Activated CD4-positive, alpha-beta T cell treated with anti-CD3 and anti-CD28 coated beads, Interleukin-2, amount 10 ng/mL, durations not matched to agents 7 days and 5 days (primary cell): Measurements from ENCODE around the gene SLC26A8. TPM values are rescaled to one million over a fixed set of nuclear protein-coding genes. Genes with fewer than 3 reads are reported as not detected.
"Not testable (repeated sequence)": the region's sequence is repeated elsewhere in the genome, so short reads cannot be mapped to it uniquely, and the experiment has no call there.

Source experiments
- CTCF ChIA-PET: fragments of 350-600 bp; sonication (Branson Sonifier 250); formaldehyde crosslinking; loops from one replicate; lab custom pipeline; 2021; ENCODE audit warnings: antibody characterized with exemption; lab: Charles Lee
- POLR2A ChIA-PET: fragments of 350-600 bp; sonication (Branson Sonifier 250); formaldehyde crosslinking; loops from one replicate; lab custom pipeline; 2021; ENCODE audit warnings: antibody characterized with exemption; lab: Charles Lee
- DNase-seq: peaks from one replicate; pipeline ENCODE4 v3.0.0-alpha.2; 2020
- H3K27ac Mint-ChIP-seq: one replicate; pipeline ENCODE4 v1.8.0; 2021; ENCODE audit warnings: mild to moderate bottlenecking, moderate library complexity, mixed read lengths
- H3K27me3 Mint-ChIP-seq: one replicate; pipeline ENCODE4 v1.8.0; 2021; ENCODE audit warnings: mixed read lengths
- H3K36me3 Mint-ChIP-seq: one replicate; pipeline ENCODE4 v1.8.0; 2021; ENCODE audit warnings: low read depth, mixed read lengths
- H3K4me1 Mint-ChIP-seq: one replicate; pipeline ENCODE4 v1.8.0; 2021; ENCODE audit warnings: mixed read lengths
- H3K4me3 Mint-ChIP-seq: one replicate; pipeline ENCODE4 v1.8.0; 2021; ENCODE audit warnings: mild to moderate bottlenecking, moderate library complexity, mixed read lengths
- H3K9me3 Mint-ChIP-seq: one replicate; pipeline ENCODE4 v1.8.0; 2021; ENCODE audit warnings: mixed read lengths
- total RNA-seq, 2 experiments: library from RNA; stranded (reverse); gene quantifications; one replicate each; pipeline ENCODE4 v1.2.3, GENCODE V29; 2021

Gene SLC26A8
- total RNA-seq, 2 experiments from 2014 or later, result not detected

DNA sequence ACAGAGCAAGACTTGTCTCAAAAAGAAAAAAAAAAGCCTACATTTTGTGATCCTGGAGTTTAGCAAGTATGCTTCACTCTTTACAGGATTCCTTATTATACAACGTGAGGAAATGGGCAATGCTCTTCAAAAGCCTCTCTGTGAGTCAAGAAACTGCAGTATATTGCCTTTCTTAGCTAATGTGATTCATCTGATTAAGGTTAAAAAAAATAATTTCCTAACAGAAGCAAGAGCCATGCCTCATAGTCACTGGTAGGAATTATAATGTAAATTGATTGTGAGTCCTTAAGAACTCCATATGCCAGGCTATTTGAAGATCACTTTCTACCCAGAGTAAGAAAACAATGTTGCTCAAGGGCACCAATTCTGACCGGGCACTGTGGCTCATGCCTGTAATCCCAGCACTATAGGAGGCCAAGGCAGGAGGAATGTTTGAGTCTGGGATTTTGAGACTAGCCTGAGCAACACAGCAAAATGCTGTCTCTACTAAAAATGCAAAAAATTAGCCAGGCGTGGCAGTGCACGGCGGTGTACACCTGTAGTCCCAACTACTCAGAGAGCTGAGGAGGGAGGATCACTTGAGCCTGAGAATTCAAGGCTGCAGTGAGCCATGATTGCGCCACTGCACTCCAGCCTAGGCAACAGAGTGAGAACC, 43.3 kb downstream of the SLC26A8 start:
- no peaks in the 10 kb centered on the region for H3K36me3 Mint-ChIP-seq
- no peaks in the 10 kb centered on the region for H3K9me3 Mint-ChIP-seq
- no peak for DNase-seq
- no peak overlapping the region for H3K4me3 Mint-ChIP-seq
- H3K27me3 Mint-ChIP-seq, result peaks cover 16% of the 10 kb centered on the region
- H3K4me1 Mint-ChIP-seq, result no peaks in the 10 kb centered on the region
- POLR2A ChIA-PET, result no interaction called here
- CTCF ChIA-PET, result no interaction called here
- H3K27ac Mint-ChIP-seq, result no peak overlapping the region

DNA sequence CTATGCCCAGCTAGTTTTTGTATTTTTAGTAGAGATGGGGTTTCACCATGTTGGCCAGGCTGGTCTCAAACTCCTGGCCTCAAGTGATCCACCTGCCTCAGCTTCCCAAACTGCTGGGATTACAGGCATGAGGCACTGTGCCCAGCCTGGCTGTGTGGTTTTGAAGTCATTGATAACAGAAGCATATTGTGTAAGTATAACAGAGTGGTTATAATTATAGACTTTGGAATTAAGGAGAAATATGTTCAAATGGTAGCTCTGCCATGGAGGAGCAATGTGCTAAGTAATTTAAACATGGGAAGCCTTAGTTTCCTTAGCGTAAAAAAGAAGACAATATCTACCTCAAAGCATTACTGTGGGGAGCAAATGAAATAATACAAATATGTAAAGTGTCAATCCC, 44.3 kb downstream of the SLC26A8 start:
- H3K4me3 Mint-ChIP-seq, DNase-seq, H3K36me3 Mint-ChIP-seq, POLR2A ChIA-PET, H3K9me3 Mint-ChIP-seq, H3K4me1 Mint-ChIP-seq, H3K27ac Mint-ChIP-seq: not testable (repeated sequence)
- H3K27me3 Mint-ChIP-seq, result peaks cover 14% of the 10 kb centered on the region
- CTCF ChIA-PET, result interaction anchor here (1.3 kb wide), 1 partner anchor 8 kb away, joined by 4 read pairs; no protein-coding TSS in a partner anchor

DNA sequence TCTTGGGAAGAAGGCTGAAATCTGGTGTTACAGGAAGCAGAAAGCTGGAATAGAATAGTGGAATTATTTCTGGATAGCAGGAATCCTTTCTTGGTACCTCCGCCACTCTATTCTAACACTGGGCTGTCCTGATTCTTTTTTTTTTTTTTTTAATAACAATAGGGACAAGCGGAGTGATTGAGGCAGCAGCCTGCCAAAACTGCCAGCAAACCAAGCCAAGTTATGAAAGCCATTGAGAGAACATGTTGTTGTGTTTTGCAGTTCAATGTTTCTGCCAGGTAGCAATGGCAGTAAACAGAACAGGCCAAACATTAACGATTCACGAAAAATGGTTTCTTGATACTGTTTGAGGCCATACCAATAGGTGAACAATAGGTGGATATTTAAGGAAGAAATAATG, 47.1 kb downstream of the SLC26A8 start:
- H3K27me3 Mint-ChIP-seq, result peaks cover 11% of the 10 kb centered on the region
- ChIA-PET POLR2A (no interaction called here), CTCF (interaction anchor here (0.6 kb wide), 1 partner anchor 363 kb away, joined by 3 read pairs; no protein-coding TSS in a partner anchor)
- no peak overlapping the region for H3K4me3 Mint-ChIP-seq
- H3K36me3 Mint-ChIP-seq, result no peaks in the 10 kb centered on the region
- DNase-seq, result no peak
- no peak overlapping the region for H3K27ac Mint-ChIP-seq
- H3K4me1 Mint-ChIP-seq, result peaks cover 5% of the 10 kb centered on the region
- H3K9me3 Mint-ChIP-seq, result no peaks in the 10 kb centered on the region

DNA sequence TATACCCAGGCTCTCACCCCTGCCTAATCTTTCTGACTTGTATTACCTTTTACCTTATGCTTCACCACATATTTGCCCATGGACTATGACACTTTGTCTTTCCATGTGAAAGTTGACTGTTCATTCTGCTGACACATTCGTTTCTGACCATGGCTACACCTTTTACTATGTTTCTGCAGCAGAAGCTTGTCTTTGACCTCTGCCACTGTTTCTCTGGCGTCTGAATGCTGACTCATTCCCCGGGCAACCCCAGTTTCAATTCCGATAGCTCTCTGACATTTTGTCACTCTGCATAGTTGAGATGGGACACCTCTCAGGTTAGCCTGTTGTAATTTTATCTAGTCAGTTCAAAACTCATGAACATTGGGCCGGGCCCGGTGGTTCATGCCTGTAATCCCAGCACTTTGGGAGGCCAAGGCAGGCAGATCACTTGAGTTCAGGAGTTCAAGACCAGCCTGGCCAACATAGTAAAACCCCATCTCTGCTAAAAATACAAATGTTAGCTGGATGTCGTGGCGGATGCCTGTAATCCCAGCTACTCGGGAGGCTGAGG, 50.7 kb downstream of the SLC26A8 start:
- Mint-ChIP-seq H3K4me3 (no peak overlapping the region), H3K36me3 (no peaks in the 10 kb centered on the region), H3K4me1 (peaks cover 5% of the 10 kb centered on the region), H3K27me3 (no peaks in the 10 kb centered on the region), H3K27ac (no peak overlapping the region), H3K9me3 (no peaks in the 10 kb centered on the region)
- POLR2A ChIA-PET, result no interaction called here
- DNase-seq, result peak; percentile 8
- CTCF ChIA-PET, result no interaction called here

DNA sequence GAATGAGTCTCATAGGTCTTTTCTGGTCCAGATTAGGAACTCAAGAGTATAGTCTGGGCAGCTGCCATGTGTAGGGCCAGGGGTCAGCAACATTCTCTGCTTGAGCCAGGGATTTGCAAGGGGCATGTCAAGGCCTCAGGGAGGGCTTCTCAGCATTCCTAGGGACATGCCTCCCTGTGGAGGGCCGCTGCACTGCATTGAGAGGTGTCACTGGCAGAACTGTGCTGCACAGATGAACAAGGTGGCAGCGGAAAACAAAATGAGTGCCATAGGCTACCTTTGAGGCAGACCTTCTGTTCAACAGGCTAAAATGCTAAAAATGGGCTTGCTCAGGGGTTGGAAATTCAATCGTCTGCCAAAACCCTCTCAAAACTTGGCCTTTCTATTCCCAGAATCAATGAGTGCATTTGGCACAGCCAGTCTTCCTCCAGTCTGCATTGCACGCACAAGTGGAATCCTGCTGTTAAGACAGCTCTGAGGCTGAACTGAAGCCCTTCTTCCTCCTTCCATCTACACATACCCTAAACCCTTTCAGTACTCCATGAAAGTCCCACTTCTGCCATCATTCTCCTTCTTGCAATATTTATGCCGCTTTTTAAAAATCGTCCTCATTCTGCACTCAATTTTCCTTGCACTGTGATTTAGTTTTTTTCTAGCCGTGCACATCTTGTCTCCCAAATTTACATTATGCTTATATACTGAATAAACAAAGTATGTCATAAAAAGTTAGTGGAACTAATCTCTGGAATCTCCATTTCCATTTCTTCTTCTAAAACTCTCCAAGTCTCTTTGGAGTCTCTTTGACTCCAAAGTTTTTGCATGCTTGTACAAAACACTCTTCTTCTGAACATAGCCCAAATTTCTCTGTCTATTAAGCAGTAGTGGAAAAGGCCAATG, 51.7 kb downstream of the SLC26A8 start:
- DNase-seq, result no peak
- ChIA-PET CTCF (interaction anchor here (0.6 to 0.7 kb wide), 2 partner anchors 34 to 1180 kb away, joined by 3 read pairs; no protein-coding TSS in a partner anchor), POLR2A (no interaction called here)

DNA sequence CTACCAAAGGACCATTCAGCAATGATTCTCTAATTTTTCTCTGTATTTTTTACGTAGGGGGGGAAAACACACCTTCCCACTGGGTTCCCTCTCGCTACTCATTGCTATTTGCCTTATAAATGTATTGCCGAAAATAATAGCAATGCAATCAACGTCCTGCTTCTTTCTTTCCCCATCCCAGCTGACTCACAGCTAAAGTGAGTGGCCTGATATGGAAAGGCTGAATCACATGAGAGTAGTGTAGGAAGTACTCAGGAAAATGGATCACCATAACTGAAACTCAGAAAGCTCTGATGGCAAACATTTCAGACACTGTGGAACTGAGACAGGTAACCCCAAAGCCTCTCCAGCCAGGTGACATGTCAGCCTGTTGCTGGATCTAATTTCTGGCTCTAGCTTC, 54.3 kb downstream of the SLC26A8 start:
- no peak for DNase-seq
- POLR2A ChIA-PET, result no interaction called here
- peaks cover 5% of the 10 kb centered on the region for H3K4me1 Mint-ChIP-seq
- H3K36me3 Mint-ChIP-seq, result no peaks in the 10 kb centered on the region
- H3K27me3 Mint-ChIP-seq, result peaks cover 4% of the 10 kb centered on the region
- H3K27ac Mint-ChIP-seq, result no peak overlapping the region
- no peak overlapping the region for H3K4me3 Mint-ChIP-seq
- CTCF ChIA-PET, result interaction anchor here (1.1 kb wide), 1 partner anchor 12 kb away, joined by 3 read pairs; no protein-coding TSS in a partner anchor
- no peaks in the 10 kb centered on the region for H3K9me3 Mint-ChIP-seq

More for the DNA sequence above, 51.7 kb downstream of the SLC26A8 start:
- Mint-ChIP-seq H3K36me3 (no peaks in the 10 kb centered on the region), H3K27me3 (no peaks in the 10 kb centered on the region), H3K27ac (no peak overlapping the region), H3K4me1 (peaks cover 5% of the 10 kb centered on the region), H3K9me3 (no peaks in the 10 kb centered on the region), H3K4me3 (no peak overlapping the region)

DNA sequence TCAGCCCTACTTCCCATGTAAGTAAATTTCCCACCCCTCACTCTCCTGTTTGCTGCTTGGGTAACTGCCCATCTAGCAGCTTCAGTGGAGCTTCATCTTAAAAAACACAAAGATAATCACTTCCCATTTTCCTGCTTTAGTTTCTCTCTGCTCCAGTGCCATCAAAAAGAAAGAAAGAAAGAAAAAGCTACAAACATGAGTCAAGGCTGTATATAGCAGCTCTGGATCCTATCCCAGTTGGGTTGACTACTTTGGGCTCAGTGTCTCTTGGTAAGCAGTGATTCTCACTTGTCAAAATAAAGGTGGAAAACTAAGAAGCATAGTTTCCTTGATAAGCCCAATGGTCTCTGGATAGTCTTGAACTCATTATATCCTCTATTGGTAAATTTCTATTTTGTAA, 54.8 kb downstream of the SLC26A8 start:
- no peak overlapping the region for H3K4me3 Mint-ChIP-seq
- H3K36me3 Mint-ChIP-seq, result no peaks in the 10 kb centered on the region
- no peak overlapping the region for H3K27ac Mint-ChIP-seq
- peaks cover 4% of the 10 kb centered on the region for H3K27me3 Mint-ChIP-seq
- CTCF ChIA-PET, result interaction anchor here (0.6 to 1.1 kb wide), 2 partner anchors 12 to 60 kb away, joined by 3 read pairs; no protein-coding TSS in a partner anchor
- H3K9me3 Mint-ChIP-seq, result no peaks in the 10 kb centered on the region
- POLR2A ChIA-PET, result no interaction called here
- no peak for DNase-seq
- peaks cover 5% of the 10 kb centered on the region for H3K4me1 Mint-ChIP-seq

DNA sequence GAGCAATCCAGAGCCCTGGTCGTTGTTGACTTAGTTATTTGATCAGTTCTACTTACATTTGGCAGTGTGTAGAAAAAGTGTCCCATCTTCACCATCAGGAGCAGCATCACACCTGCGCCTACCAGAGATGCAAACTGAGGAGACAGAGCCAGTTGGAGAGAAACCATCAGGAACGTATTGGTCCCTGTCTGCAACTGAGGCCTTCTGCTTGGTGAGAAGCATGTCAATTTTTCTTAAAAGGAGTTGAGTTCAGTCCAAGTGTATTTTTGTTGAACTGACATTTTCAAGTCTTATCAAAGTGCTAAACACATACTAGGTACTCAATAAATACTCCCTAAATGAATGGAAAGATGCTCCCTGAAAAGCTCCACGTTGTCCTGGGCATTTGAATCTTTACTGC, 55.6 kb downstream of the SLC26A8 start:
- Mint-ChIP-seq H3K4me3 (no peak overlapping the region), H3K36me3 (no peaks in the 10 kb centered on the region), H3K27me3 (peaks cover 4% of the 10 kb centered on the region), H3K27ac (no peak overlapping the region), H3K9me3 (no peaks in the 10 kb centered on the region), H3K4me1 (peaks cover 3% of the 10 kb centered on the region)
- DNase-seq, result no peak
- ChIA-PET CTCF (no interaction called here), POLR2A (no interaction called here)

DNA sequence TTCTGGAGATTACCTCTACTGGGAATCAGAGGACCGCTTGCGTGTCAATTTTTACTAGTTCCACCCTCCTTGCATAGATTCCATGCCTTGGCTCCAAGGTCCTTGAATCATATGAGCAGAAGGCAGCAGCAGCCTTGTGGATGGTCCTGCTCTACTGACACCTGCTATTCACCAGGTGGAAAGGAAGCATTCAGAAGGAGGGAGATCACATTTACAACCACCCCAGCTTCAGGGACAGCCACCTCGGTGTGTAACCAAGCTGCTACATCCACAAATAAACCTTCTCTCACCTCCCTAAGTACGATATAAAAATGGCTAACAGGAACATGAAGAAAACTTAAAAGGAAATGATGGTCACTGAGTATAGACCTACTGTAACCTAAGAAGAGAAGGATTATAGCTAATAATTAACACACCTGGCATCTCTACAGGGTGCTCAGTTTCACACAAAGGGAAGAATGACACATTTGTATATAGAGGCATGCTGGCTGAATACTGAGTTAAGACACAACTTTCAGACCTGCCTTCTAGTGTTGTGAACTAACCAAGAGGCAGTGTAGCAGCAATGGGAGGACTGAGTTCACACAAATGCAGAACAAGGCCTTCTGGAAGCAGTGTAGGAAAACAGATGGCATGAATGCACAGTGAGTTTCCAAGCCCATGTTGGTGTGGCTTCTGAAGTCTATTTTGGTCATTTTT, 57.2 kb downstream of the SLC26A8 start:
- no peak for DNase-seq
- ChIA-PET POLR2A (no interaction called here), CTCF (interaction anchor here (1.0 kb wide), 1 partner anchor 73 kb away, joined by 3 read pairs; no protein-coding TSS in a partner anchor)
- H3K4me1 Mint-ChIP-seq, result no peaks in the 10 kb centered on the region
- H3K27me3 Mint-ChIP-seq, result peaks cover 11% of the 10 kb centered on the region
- H3K9me3 Mint-ChIP-seq, result no peaks in the 10 kb centered on the region
- no peaks in the 10 kb centered on the region for H3K36me3 Mint-ChIP-seq
- no peak overlapping the region for H3K27ac Mint-ChIP-seq
- no peak overlapping the region for H3K4me3 Mint-ChIP-seq

DNA sequence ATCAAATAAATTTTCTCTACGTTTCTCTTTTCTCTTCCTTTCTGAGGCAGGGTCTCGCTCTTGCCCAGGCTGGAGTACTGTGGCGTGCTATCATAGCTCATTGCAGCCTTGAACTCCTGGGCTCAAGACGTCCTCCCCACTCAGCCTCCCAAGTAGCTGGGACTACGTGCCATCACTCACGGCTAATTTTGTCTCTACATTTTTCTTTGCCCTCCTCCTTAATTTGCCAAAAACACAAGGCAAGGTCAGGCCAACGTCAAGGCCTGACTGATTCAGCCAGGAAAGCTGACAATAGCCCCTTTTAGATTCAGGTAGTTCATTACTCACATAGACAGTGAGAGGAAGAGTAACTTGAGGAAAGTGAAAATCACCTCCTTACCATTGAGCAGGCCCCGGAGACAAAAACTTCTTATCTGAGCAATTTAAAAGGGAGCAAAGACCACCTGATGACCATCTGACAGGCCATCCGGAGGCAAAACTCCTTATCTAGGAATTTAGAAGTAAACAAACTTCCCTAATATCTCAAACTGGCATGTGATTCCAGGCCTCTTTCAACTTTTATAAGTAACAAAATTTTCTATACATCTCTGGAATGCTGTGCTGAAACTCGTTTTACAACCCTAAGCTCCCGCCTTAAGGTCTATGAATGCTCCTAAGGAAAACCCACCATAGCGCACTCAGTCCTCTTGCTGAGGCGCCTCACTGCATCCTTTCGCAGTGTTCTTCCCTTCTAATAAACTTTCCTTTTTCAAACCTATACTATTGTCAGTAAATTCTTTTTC, 61.5 kb downstream of the SLC26A8 start:
- ChIA-PET CTCF (interaction anchor here (1.2 kb wide), 1 partner anchor 9 kb away, joined by 5 read pairs; no protein-coding TSS in a partner anchor), POLR2A (no interaction called here)
- Mint-ChIP-seq H3K4me1 (no peaks in the 10 kb centered on the region), H3K27me3 (peaks cover 35% of the 10 kb centered on the region), H3K27ac (no peak overlapping the region), H3K9me3 (no peaks in the 10 kb centered on the region), H3K36me3 (no peaks in the 10 kb centered on the region), H3K4me3 (no peak overlapping the region)
- DNase-seq, result no peak

DNA sequence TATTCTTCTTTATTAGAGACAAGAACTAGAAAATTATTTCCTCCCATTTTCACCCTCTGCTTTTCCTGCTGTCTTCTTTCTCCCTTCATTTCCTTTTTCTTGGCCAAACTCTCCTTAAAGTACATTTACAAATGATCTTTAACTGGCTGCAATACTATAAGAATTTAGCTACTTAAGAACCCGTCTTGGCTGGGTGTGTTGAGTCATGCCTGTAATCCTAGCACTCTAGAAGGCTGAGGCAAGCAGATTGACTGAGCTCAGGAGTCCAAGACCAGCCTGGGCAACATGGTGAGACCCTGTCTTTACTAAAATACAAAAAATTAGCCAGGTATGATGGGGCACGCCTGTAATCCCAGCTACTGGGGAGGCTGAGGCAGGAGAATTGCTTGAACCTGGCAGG, 64.3 kb downstream of the SLC26A8 start:
- Mint-ChIP-seq H3K27ac (no peak overlapping the region), H3K4me1 (no peaks in the 10 kb centered on the region), H3K9me3 (no peaks in the 10 kb centered on the region), H3K36me3 (no peaks in the 10 kb centered on the region), H3K4me3 (no peak overlapping the region), H3K27me3 (peaks cover 31% of the 10 kb centered on the region)
- DNase-seq, result no peak
- POLR2A ChIA-PET, result no interaction called here
- CTCF ChIA-PET, result no interaction called here

DNA sequence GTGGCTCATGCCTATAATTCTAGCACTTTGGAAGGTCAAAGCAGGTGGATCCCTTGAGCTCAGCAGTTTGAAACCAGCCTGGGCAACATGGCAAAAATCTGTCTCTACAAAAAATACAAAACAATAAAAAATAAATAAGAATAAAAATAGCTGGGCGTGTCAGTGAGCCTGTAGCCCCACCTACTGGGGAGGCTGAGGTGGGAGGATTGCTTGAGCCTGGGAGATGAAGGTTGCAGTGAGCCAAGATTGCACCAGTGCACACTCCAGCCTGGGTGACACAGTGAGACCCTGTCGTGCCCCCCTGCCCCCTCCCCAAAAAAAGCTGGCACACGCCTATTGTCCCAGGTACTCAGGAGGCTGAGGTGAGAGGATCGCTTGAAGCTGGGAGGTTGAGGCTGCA, 68.5 kb downstream of the SLC26A8 start:
- DNase-seq, result peak; percentile 10
- no peaks in the 10 kb centered on the region for H3K36me3 Mint-ChIP-seq
- peaks cover 7% of the 10 kb centered on the region for H3K4me1 Mint-ChIP-seq
- H3K27me3 Mint-ChIP-seq, result peaks cover 17% of the 10 kb centered on the region
- H3K4me3 Mint-ChIP-seq, result no peak overlapping the region
- CTCF ChIA-PET, result interaction anchor here (1.1 to 2.0 kb wide), 2 partner anchors 69 to 72 kb away, joined by 4 to 7 read pairs; partner anchors contain the start of gene MAPK14
- no peak overlapping the region for H3K27ac Mint-ChIP-seq
- no peaks in the 10 kb centered on the region for H3K9me3 Mint-ChIP-seq
- POLR2A ChIA-PET, result no interaction called here
